ENCODE results near the gene IRAK4. TPM values are rescaled to one million over a fixed set of nuclear protein-coding genes. Genes with fewer than 3 reads are reported as not detected.

The IRAK4 gene
- total RNA-seq, 1 donor, result 20.3 TPM

DNA sequence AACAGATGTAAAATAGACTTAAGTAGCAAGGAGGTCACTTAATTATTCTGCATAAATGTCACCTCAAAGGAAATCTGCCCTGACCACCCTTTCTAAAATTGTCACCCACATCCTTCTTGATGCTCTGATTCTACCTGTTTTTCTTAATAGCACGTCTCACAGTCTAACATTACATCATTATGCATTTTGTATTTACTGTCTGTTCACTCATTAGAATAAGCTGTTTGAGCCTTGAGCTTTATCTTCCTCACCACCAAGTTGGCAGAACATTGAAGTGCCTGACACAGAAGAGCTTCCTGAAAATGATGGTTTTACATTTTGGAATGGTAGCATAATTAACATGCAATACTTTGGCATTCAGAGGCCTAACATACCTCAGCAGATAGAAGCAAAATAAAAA, 68.3 kb downstream of the IRAK4 start:
- no peak for DNase-seq (ENCODE audit: low read depth)
- TF ChIP-seq, protein P1, sequence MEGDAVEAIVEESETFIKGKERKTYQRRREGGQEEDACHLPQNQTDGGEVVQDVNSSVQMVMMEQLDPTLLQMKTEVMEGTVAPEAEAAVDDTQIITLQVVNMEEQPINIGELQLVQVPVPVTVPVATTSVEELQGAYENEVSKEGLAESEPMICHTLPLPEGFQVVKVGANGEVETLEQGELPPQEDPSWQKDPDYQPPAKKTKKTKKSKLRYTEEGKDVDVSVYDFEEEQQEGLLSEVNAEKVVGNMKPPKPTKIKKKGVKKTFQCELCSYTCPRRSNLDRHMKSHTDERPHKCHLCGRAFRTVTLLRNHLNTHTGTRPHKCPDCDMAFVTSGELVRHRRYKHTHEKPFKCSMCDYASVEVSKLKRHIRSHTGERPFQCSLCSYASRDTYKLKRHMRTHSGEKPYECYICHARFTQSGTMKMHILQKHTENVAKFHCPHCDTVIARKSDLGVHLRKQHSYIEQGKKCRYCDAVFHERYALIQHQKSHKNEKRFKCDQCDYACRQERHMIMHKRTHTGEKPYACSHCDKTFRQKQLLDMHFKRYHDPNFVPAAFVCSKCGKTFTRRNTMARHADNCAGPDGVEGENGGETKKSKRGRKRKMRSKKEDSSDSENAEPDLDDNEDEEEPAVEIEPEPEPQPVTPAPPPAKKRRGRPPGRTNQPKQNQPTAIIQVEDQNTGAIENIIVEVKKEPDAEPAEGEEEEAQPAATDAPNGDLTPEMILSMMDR (IDR thresholded peaks at IDR 0.05; ENCODE audit: insufficient read depth, low read depth, low read length), result no peak
- H3K4me3 ChIP-seq (ENCODE audit: low read depth, low read length), result no peak overlapping the region

DNA sequence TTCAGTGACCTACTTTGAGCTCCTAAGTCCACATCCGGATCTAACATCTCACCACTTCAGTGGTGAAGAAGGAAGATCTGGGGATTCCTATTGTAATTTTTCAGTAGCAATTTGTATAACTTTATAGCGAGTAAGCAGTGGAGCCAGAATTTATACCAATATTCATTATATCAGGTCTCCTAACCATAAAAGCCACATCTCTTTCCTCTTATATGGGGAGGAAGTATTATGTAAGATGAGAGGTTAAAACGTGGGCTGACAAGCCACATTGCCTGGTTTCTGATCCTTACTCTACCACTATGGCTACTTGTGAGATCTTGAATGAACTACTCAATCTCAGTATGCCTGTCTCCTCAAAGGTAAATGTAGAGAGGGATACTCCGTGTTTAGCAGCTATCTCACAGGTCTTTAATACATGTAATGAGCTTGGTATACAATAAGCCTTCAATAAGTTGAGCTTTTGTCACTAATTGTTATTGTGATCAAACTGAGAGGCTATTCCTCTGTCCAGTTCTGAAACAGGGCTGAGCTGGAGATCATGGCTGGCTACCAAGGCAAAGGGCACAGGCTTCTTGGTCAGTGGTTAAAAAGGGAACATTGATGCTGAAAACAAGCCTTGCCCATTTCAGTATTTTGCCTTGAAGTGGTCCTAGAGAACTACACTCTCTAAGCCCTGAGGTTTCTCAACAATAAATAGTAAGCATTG, 73.9 kb downstream of the IRAK4 start:
- no peak for DNase-seq (ENCODE audit: low read depth)
- no peak overlapping the region for H3K4me3 ChIP-seq (ENCODE audit: low read depth, low read length)
- TF ChIP-seq, protein P1 (IDR thresholded peaks at IDR 0.05; ENCODE audit: insufficient read depth, low read depth, low read length), result no peak

GRCh38 chr12:43835264-43835655, 76.5 kb downstream of the IRAK4 start:
- no peak for DNase-seq (ENCODE audit: low read depth)
- H3K4me3 ChIP-seq (ENCODE audit: low read depth, low read length), result peak overlapping the region; percentile 70
- TF ChIP-seq, protein P1 (IDR thresholded peaks at IDR 0.05; ENCODE audit: insufficient read depth, low read depth, low read length), result no peak

GRCh38 chr12:43835656-43836474, 77.1 kb downstream of the IRAK4 start, which contains the start of gene TMEM117:
Gene TMEM117 (plus strand): TSS chr12:43836081.
- peak within 1 kb of the TSS; percentile 70 for H3K4me3 ChIP-seq (ENCODE audit: low read depth, low read length)
- peak; percentile 46 for DNase-seq (ENCODE audit: low read depth)
- TF ChIP-seq, protein P1 (IDR thresholded peaks at IDR 0.05; ENCODE audit: insufficient read depth, low read depth, low read length), result no peak

GRCh38 chr12:43836475-43836989, 77.8 kb downstream of the IRAK4 start:
- TF ChIP-seq, protein P1 (IDR thresholded peaks at IDR 0.05; ENCODE audit: insufficient read depth, low read depth, low read length), result no peak
- peak; percentile 34 for DNase-seq (ENCODE audit: low read depth)
- peak overlapping the region; percentile 70 for H3K4me3 ChIP-seq (ENCODE audit: low read depth, low read length)

Other genes starting within 250 kb of the IRAK4 start
- gene ADAMTS20, start 206.7 kb upstream of the IRAK4 start, total RNA-seq, result under 0.01 TPM in 2 replicates
- 22.2 and 30.2 TPM in 2 replicates for gene PUS7L, start 161 bp upstream of the IRAK4 start, total RNA-seq
- gene TWF1, start 47.4 kb downstream of the IRAK4 start, total RNA-seq, result 159 and 224 TPM in 2 replicates
- gene TMEM117, start 77.1 kb downstream of the IRAK4 start, total RNA-seq, result 10.8 and 13.5 TPM in 2 replicates